K562 (cell line): ENCODE measurements around the gene WDR81. TPM values are rescaled to one million over a fixed set of nuclear protein-coding genes. Genes with fewer than 3 reads are reported as not detected.

Source experiments
- ATAC-seq: fragments of 200-7000 bp; cut with Tn5 transposase; 3 replicates; pipeline ENCODE4 v1.9.1; 2020; ENCODE audit warnings: moderate library complexity
- BruUV-seq: library from RNA; stranded (reverse); fragments of 400-500 nt; replicated peaks from 2 replicates; lab custom pipeline; 2021; lab: Mats Ljungman, UMichigan
- CTCF ChIA-PET: fragments of 300-600 bp; formaldehyde crosslinking; extraction: SDS; loops from one replicate; lab custom pipeline; 2021; ENCODE audit warnings: low intra/inter-chr PET ratio; lab: Yijun Ruan, JAX
- POLR2A ChIA-PET: fragments of 300-600, 350-650 bp; sonication (Branson Sonifier 250); formaldehyde crosslinking; extraction: SDS; loops from one replicate; lab custom pipeline; 2021; ENCODE audit warnings: antibody characterized with exemption, inconsistent platforms; lab: Yijun Ruan, JAX
- DNase-seq, 4 experiments: peaks; one replicate each; pipeline versions ENCODE4 v3.0.0 to v3.0.0-alpha.2; 2011 to 2018; ENCODE audit warnings: low spot score in 3 of 4, mixed read lengths in 3 of 4; ENCODE audit errors: extremely low read depth in 1 of 4
- FAIRE-seq: peaks from 2 replicates; lab custom pipeline; 2011; peaks lifted over from hg19 to GRCh38; lab: Jason Lieb, UNC
- H2AFZ ChIP-seq: 2 replicates; pipeline ENCODE4 v1.6.0; 2011; ENCODE audit warnings: low read depth, low read length, control low read depth, inconsistent platforms
- H3K27ac ChIP-seq: fragments of 200-600 bp; 3 replicates; pipeline ENCODE4 v1.8.0; 2011; ENCODE audit warnings: low read depth, mild to moderate bottlenecking, control low read depth, inconsistent platforms, low read length, moderate library complexity, mixed read lengths; ENCODE audit errors: extremely low read depth
- H3K27me3 ChIP-seq, 2 experiments: fragments of 300-600 bp in 1 of 2; 2 replicates in 1 of 2; 3 replicates in 1 of 2; pipeline versions ENCODE4 v1.6.0 to v1.8.0; 2011; ENCODE audit warnings: inconsistent platforms in 2 of 2, low read length in 2 of 2, mild to moderate bottlenecking in 1 of 2, mixed read lengths in 1 of 2, moderate library complexity in 1 of 2; ENCODE audit not compliant: control insufficient read depth in 2 of 2, insufficient read depth in 2 of 2
- H3K36me3 ChIP-seq: fragments of 300-600 bp; 3 replicates; pipeline ENCODE4 v1.8.0; 2011; ENCODE audit warnings: mild to moderate bottlenecking, low read length, inconsistent platforms; ENCODE audit not compliant: control insufficient read depth, insufficient read depth
- H3K4me1 ChIP-seq, 2 experiments: fragments of 200-600 bp in 1 of 2; replicated peaks in 1 of 2; 2 replicates in 1 of 2; 3 replicates in 1 of 2; pipeline versions ENCODE4 v1.5.1 to v1.8.0; 2011; ENCODE audit warnings: inconsistent platforms in 2 of 2, low read length in 2 of 2, mild to moderate bottlenecking in 1 of 2, mixed read lengths in 1 of 2, moderate library complexity in 1 of 2; ENCODE audit not compliant: control insufficient read depth in 2 of 2, insufficient read depth in 2 of 2
- H3K4me2 ChIP-seq: 2 replicates; pipeline ENCODE4 v1.6.1; 2011; ENCODE audit warnings: low read length, control low read depth, inconsistent platforms, mixed read lengths; ENCODE audit not compliant: insufficient read depth
- H3K4me3 ChIP-seq: fragments of 200-600 bp; sonication (generic), shearing (Covaris generic); 2 replicates; pipeline ENCODE4 v1.5.1; 2016; ENCODE audit warnings: control low read depth, inconsistent platforms
- H3K79me2 ChIP-seq: fragments of 200-600 bp; 3 replicates; pipeline ENCODE4 v1.8.0; 2011; ENCODE audit warnings: low read length, inconsistent platforms; ENCODE audit not compliant: control insufficient read depth, insufficient read depth
- H3K9ac ChIP-seq, 2 experiments: 2 replicates each; pipeline versions ENCODE4 v1.6.0 to v1.6.1; 2011; ENCODE audit warnings: low read depth in 2 of 2, low read length in 2 of 2, control low read depth in 1 of 2, inconsistent platforms in 1 of 2, mild to moderate bottlenecking in 1 of 2, mixed read lengths in 1 of 2; ENCODE audit not compliant: insufficient read depth in 1 of 2
- H3K9me1 ChIP-seq: one replicate; pipeline ENCODE4 v1.6.0; 2011; ENCODE audit warnings: inconsistent platforms, mild to moderate bottlenecking, low read length, moderate library complexity; ENCODE audit not compliant: control insufficient read depth, insufficient read depth
- H3K9me3 ChIP-seq: replicated peaks from 2 replicates; pipeline ENCODE4 v1.5.1; 2011; ENCODE audit warnings: low read depth, low read length, inconsistent platforms; ENCODE audit not compliant: control insufficient read depth, insufficient read depth
- H4K20me1 ChIP-seq: replicated peaks from 2 replicates; pipeline ENCODE4 v1.6.1; 2011; ENCODE audit warnings: low read length, inconsistent platforms, mixed read lengths; ENCODE audit not compliant: control insufficient read depth, insufficient read depth
- EZH2 ChIP-seq: IDR thresholded peaks from 2 replicates; pipeline ENCODE4 v1.6.1; 2012; ENCODE audit warnings: low read depth, mild to moderate bottlenecking, inconsistent platforms, low read length, borderline replicate concordance
- MYBL2 ChIP-seq, 2 experiments: fragments of 450-650 bp in 1 of 2; sonication (generic) in 1 of 2; formaldehyde crosslinking in 1 of 2; IDR thresholded peaks; 2 replicates each; pipeline versions ENCODE4 v1.6.1 to v1.8.1; 2017 to 2022; ENCODE audit warnings: borderline replicate concordance in 1 of 2, inconsistent platforms in 1 of 2, low read depth in 1 of 2, mild to moderate bottlenecking in 1 of 2, missing genetic modification reagents in 1 of 2, moderate library complexity in 1 of 2
- POLR2G ChIP-seq: fragments of 200-400 bp; formaldehyde crosslinking; IDR thresholded peaks from 2 replicates; pipeline ENCODE4 v1.6.1; 2017; ENCODE audit warnings: low read depth, mild to moderate bottlenecking, antibody characterized with exemption, low read length, moderate library complexity
- WGBS: fragments of 100-300 bp; shearing (Covaris generic); methylation state at CpG from one replicate; pipeline ENCODE4 v1.1.6; 2016; ENCODE audit warnings: low coverage, mixed read lengths; ENCODE audit not compliant: insufficient coverage; ENCODE audit errors: missing lambda C conversion rate; 5-methylcytosine and 5-hydroxymethylcytosine counted together
- in situ Hi-C: fragments of 300-500 bp; cut with MboI; formaldehyde crosslinking; loops from 4 replicates; pipeline ENCODE4 v1.15.0; 2018; ENCODE audit warnings: inconsistent platforms, mixed read lengths
- intact Hi-C: fragments of 100-400 bp; cut with micrococcal nuclease; formaldehyde crosslinking; loops from 2 replicates; pipeline ENCODE4 v1.14.2; 2022
- polyA plus RNA-seq, 8 experiments: library from polyadenylated mRNA; depleted of rRNA in 4 of 8; stranded (reverse) in 5 of 8; unstranded in 3 of 8; fragments of >200 nt; fragmentation: Nextera tagmentation in 2 of 8; fragmentation: Illumina TruSeq in 1 of 8; extraction: Ambion mirVana in 2 of 8; extraction: Trizol in 1 of 8; gene quantifications; 2 replicates each; pipeline versions ENCODE4 v1.2.1 to v1.2.3, GENCODE V29; 2011 to 2014; ENCODE audit warnings: inconsistent platforms in 1 of 8, missing spikeins in 1 of 8
- total RNA-seq, 7 experiments: library from RNA; depleted of rRNA in 6 of 7; stranded (reverse); fragments of >200 nt in 6 of 7; fragmentation: Illumina TruSeq in 2 of 7; extraction: Trizol in 2 of 7; gene quantifications; 2 replicates each; pipeline versions ENCODE4 v1.2.1 to v1.2.3, GENCODE V29; 2011 to 2021; ENCODE audit warnings: low replicate concordance in 1 of 7
- TF ChIP-seq, protein P1 (sequence below): fragments of 450-650 bp; IDR thresholded peaks from 2 replicates; pipeline ENCODE4 v1.6.1; 2017; ENCODE audit warnings: antibody characterized with exemption, mild to moderate bottlenecking
- TF ChIP-seq, protein P2 (sequence below): fragments of 450-650 bp; formaldehyde crosslinking; IDR thresholded peaks from 2 replicates; pipeline ENCODE4 v1.4.0; 2020; ENCODE audit warnings: mild to moderate bottlenecking, moderate library complexity
- TF ChIP-seq, protein P3 (sequence below): fragments of 450-650 bp; IDR thresholded peaks from 2 replicates; pipeline ENCODE4 v1.6.1; 2018; ENCODE audit not compliant: partially characterized antibody

The WDR81 gene
- total and polyA plus RNA-seq, 9 of the 15 experiments (the other 6 are each of a cell fraction or from before 2014, with no cell fraction given) = 0.01 to 17.1 (median 3.3) TPM

GRCh38 chr17:1762233-1762900 is 37.9 kb downstream of the WDR81 start:
- DNase-seq (peak; percentile 47 to 71 (median 61)), FAIRE-seq (peak; percentile 57), ATAC-seq (peak; percentile 72)
- in situ Hi-C loops (no loop called here), intact Hi-C loops (loop anchor here (5.0 kb wide), 1 partner anchor 45 kb away; no protein-coding TSS in a partner anchor)
- Histone ChIP-seq H3K9me3 (no peaks in the 10 kb centered on the region), H3K9me1 (no peaks in the 10 kb centered on the region), H3K79me2 (peaks cover 22% of the 10 kb centered on the region), H3K27ac (peak overlapping the region; percentile 79), H3K36me3 (0 out of 3 replicates have a peak, but pooled peaks cover under 1% of the 10 kb centered on the region), H2AFZ (peak overlapping the region; percentile 94), H3K4me1 (peaks cover 21 to 34% of the 10 kb centered on the region in 2 experiments; a peak in 4 of 5 replicates), H3K4me3 (peak overlapping the region; percentile 49), H3K4me2 (peak overlapping the region; percentile 71), H3K9ac (peak overlapping the region; percentile 72 to 90), H4K20me1 (no peaks in the 10 kb centered on the region), H3K27me3 (no peaks in the 10 kb centered on the region)
- BruUV-seq = no TSS peak
- 7% methylated on average over 12 of the region's 21 CpGs for WGBS
- ChIA-PET POLR2A (interaction anchor here (0.6 to 3.5 kb wide), 8 partner anchors 9 to 46 kb away, joined by 3 to 21 read pairs (median 6); no protein-coding TSS in a partner anchor), CTCF (no interaction called here)
- TF ChIP-seq, protein P1, sequence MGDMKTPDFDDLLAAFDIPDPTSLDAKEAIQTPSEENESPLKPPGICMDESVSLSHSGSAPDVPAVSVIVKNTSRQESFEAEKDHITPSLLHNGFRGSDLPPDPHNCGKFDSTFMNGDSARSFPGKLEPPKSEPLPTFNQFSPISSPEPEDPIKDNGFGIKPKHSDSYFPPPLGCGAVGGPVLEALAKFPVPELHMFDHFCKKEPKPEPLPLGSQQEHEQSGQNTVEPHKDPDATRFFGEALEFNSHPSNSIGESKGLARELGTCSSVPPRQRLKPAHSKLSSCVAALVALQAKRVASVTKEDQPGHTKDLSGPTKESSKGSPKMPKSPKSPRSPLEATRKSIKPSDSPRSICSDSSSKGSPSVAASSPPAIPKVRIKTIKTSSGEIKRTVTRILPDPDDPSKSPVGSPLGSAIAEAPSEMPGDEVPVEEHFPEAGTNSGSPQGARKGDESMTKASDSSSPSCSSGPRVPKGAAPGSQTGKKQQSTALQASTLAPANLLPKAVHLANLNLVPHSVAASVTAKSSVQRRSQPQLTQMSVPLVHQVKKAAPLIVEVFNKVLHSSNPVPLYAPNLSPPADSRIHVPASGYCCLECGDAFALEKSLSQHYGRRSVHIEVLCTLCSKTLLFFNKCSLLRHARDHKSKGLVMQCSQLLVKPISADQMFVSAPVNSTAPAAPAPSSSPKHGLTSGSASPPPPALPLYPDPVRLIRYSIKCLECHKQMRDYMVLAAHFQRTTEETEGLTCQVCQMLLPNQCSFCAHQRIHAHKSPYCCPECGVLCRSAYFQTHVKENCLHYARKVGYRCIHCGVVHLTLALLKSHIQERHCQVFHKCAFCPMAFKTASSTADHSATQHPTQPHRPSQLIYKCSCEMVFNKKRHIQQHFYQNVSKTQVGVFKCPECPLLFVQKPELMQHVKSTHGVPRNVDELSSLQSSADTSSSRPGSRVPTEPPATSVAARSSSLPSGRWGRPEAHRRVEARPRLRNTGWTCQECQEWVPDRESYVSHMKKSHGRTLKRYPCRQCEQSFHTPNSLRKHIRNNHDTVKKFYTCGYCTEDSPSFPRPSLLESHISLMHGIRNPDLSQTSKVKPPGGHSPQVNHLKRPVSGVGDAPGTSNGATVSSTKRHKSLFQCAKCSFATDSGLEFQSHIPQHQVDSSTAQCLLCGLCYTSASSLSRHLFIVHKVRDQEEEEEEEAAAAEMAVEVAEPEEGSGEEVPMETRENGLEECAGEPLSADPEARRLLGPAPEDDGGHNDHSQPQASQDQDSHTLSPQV = no peak; the same call in none of the 2 replicates
- TF ChIP-seq, protein P2, sequence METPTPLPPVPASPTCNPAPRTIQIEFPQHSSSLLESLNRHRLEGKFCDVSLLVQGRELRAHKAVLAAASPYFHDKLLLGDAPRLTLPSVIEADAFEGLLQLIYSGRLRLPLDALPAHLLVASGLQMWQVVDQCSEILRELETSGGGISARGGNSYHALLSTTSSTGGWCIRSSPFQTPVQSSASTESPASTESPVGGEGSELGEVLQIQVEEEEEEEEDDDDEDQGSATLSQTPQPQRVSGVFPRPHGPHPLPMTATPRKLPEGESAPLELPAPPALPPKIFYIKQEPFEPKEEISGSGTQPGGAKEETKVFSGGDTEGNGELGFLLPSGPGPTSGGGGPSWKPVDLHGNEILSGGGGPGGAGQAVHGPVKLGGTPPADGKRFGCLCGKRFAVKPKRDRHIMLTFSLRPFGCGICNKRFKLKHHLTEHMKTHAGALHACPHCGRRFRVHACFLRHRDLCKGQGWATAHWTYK (CRISPR knock-in tag) = 0 out of 2 replicates have a peak, but pooled peaks have one; percentile 19
- TF ChIP-seq POLR2G (peak; percentile 57; the same call in 1 of the 2 replicates), EZH2 (no peak), MYBL2 (IDR thresholded peaks at IDR 0.05; ENCODE audit: low read depth) (peak; percentile 47; the same call in 1 of the 2 replicates), MYBL2 (CRISPR knock-in tag; IDR thresholded peaks at IDR 0.05; ENCODE audit: borderline replicate concordance) (no peak)
- TF ChIP-seq, protein P3, sequence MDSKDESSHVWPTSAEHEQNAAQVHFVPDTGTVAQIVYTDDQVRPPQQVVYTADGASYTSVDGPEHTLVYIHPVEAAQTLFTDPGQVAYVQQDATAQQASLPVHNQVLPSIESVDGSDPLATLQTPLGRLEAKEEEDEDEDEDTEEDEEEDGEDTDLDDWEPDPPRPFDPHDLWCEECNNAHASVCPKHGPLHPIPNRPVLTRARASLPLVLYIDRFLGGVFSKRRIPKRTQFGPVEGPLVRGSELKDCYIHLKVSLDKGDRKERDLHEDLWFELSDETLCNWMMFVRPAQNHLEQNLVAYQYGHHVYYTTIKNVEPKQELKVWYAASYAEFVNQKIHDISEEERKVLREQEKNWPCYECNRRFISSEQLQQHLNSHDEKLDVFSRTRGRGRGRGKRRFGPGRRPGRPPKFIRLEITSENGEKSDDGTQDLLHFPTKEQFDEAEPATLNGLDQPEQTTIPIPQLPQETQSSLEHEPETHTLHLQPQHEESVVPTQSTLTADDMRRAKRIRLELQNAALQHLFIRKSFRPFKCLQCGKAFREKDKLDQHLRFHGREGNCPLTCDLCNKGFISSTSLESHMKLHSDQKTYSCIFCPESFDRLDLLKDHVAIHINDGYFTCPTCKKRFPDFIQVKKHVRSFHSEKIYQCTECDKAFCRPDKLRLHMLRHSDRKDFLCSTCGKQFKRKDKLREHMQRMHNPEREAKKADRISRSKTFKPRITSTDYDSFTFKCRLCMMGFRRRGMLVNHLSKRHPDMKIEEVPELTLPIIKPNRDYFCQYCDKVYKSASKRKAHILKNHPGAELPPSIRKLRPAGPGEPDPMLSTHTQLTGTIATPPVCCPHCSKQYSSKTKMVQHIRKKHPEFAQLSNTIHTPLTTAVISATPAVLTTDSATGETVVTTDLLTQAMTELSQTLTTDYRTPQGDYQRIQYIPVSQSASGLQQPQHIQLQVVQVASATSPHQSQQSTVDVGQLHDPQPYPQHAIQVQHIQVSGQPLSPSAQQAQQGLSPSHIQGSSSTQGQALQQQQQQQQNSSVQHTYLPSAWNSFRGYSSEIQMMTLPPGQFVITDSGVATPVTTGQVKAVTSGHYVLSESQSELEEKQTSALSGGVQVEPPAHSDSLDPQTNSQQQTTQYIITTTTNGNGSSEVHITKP = no peak
